Testis (tissue), 3 donors: Measurements from ENCODE around the gene ADI1. TPM values are rescaled to one million over a fixed set of nuclear protein-coding genes. Genes with fewer than 3 reads are reported as not detected.
"Not testable (repeated sequence)": the region's sequence is repeated elsewhere in the genome, so short reads cannot be mapped to it uniquely, and the experiment has no call there.

ENCODE experiments used
- DNase-seq: peaks from one replicate; pipeline ENCODE4 v3.0.0-alpha.2; 2019
- H3K27ac ChIP-seq, 2 donors: fragments of 200-600 bp; sonication (generic); one replicate each; pipeline ENCODE4 v1.5.1; 2019
- H3K27me3 ChIP-seq: fragments of 200-600 bp; sonication (generic); one replicate; pipeline ENCODE4 v1.5.1; 2019
- H3K36me3 ChIP-seq: fragments of 200-600 bp; sonication (generic); one replicate; pipeline ENCODE4 v1.5.1; 2017; ENCODE audit warnings: low read depth; ENCODE audit errors: missing control alignments
- H3K4me1 ChIP-seq: fragments of 200-600 bp; sonication (generic); one replicate; pipeline ENCODE4 v1.5.1; 2019
- H3K4me3 ChIP-seq, 2 donors: fragments of 200-600 bp; sonication (generic); one replicate each; pipeline ENCODE4 v1.5.1; 2017 to 2019
- H3K9me3 ChIP-seq: fragments of 200-600 bp; sonication (generic); one replicate; pipeline ENCODE4 v1.5.1; 2017
- POLR2A ChIP-seq: fragments of 450-650 bp; IDR thresholded peaks from one replicate; pipeline ENCODE4 v1.6.1; 2017; ENCODE audit warnings: antibody characterized with exemption, mild to moderate bottlenecking, moderate library complexity
- WGBS, 2 donors: methylation state at CpG; one replicate each; pipeline ENCODE4 v1.1.5; 2018; 5-methylcytosine and 5-hydroxymethylcytosine counted together
- intact Hi-C: fragments of 100-400 bp; cut with DNase I; formaldehyde crosslinking; loops from one replicate; pipeline ENCODE4 v1.15.1; 2023; ENCODE audit warnings: low total_unique reads
- polyA plus RNA-seq: library from polyadenylated mRNA; stranded (reverse); fragments of 350-450 nt; fragmentation: Illumina TruSeq; extraction: RNeasy Lipid Tissue Mini Kit (QIAGEN cat#74804); gene quantifications from one replicate; pipeline ENCODE4 v1.2.3, GENCODE V29; 2014; ENCODE audit warnings: low read depth, low replicate concordance; ENCODE audit not compliant: insufficient read depth
- total RNA-seq, 2 donors: library from RNA; depleted of rRNA; stranded (reverse); fragments of >200 nt; gene quantifications; one replicate each; pipeline ENCODE4 v1.2.3, GENCODE V29; 2016
- TF ChIP-seq, protein P1 (sequence below), 3 experiments: fragments of 450-650 bp in 2 of 3; fragments of 200-600 bp in 1 of 3; sonication (generic) in 1 of 3; IDR thresholded peaks; one replicate each; pipeline ENCODE4 v1.5.1; 2016 to 2019; ENCODE audit warnings: antibody characterized with exemption in 3 of 3, mild to moderate bottlenecking in 2 of 3, moderate library complexity in 1 of 3

The ADI1 gene
- total and polyA plus RNA-seq, 3 donors from 2014 or later = 41.1 to 52.5 (median 41.6) TPM

- Histone ChIP-seq H3K27ac (no peak overlapping the region), H3K4me1 (no peaks in the 10 kb centered on the region), H3K4me3 (no peak overlapping the region), H3K9me3 (no peaks in the 10 kb centered on the region), H3K27me3 (no peaks in the 10 kb centered on the region), H3K36me3 (no peaks in the 10 kb centered on the region)
- intact Hi-C loops = no loop called here
- WGBS, 2 donors = 86 to 94% methylated on average over 4 of the region's 4 CpGs
- DNase-seq = no peak
- TF ChIP-seq, protein P1, sequence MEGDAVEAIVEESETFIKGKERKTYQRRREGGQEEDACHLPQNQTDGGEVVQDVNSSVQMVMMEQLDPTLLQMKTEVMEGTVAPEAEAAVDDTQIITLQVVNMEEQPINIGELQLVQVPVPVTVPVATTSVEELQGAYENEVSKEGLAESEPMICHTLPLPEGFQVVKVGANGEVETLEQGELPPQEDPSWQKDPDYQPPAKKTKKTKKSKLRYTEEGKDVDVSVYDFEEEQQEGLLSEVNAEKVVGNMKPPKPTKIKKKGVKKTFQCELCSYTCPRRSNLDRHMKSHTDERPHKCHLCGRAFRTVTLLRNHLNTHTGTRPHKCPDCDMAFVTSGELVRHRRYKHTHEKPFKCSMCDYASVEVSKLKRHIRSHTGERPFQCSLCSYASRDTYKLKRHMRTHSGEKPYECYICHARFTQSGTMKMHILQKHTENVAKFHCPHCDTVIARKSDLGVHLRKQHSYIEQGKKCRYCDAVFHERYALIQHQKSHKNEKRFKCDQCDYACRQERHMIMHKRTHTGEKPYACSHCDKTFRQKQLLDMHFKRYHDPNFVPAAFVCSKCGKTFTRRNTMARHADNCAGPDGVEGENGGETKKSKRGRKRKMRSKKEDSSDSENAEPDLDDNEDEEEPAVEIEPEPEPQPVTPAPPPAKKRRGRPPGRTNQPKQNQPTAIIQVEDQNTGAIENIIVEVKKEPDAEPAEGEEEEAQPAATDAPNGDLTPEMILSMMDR (IDR thresholded peaks at IDR 0.05) = no peak
- no peak for TF ChIP-seq POLR2A
Observed at GRCh38 chr2:3451169-3451568, 68.2 kb downstream of the ADI1 start.

- no peak overlapping the region for H3K27ac ChIP-seq
- WGBS, 2 donors = 71 to 83% methylated on average over 9 to 16 of the region's 16 CpGs
- H3K36me3 ChIP-seq = no peaks in the 10 kb centered on the region
Observed at GRCh38 chr2:3450385-3451010, 68.8 kb downstream of the ADI1 start.

DNA sequence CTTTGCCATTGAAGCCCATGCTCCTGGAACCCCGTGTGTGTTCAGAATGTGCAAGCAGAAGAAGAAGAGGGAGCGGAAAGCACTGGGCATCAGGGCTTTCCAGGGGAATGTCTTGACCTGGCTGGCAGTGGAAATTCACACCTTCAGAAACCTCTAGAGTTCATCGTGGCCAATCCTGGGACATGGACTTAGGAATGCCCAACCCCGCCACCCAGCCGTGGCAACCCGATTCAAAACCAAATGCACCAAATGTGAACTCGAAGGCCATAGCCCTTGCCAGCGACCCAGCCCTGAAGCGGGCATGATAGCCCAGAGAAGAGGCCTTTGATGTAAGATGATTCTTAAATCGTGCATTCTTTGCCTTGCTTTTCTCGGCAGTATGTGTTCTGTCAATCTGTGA is 69.4 kb downstream of the ADI1 start:
- WGBS, 2 donors = 88 to 96% methylated on average over 11 of the region's 11 CpGs
- no peaks in the 10 kb centered on the region for H3K27me3 ChIP-seq
- TF ChIP-seq, protein P1 (IDR thresholded peaks at IDR 0.05) = no peak
- TF ChIP-seq POLR2A = no peak
- H3K36me3 ChIP-seq = no peaks in the 10 kb centered on the region
- H3K27ac ChIP-seq = no peak overlapping the region
- H3K4me3 ChIP-seq = no peak overlapping the region
- no peaks in the 10 kb centered on the region for H3K9me3 ChIP-seq
- intact Hi-C loops = no loop called here
- no peaks in the 10 kb centered on the region for H3K4me1 ChIP-seq
- DNase-seq = no peak

More at GRCh38 chr2:3450385-3451010, 68.8 kb downstream of the ADI1 start:
- no peak for DNase-seq
- Histone ChIP-seq H3K27me3 (no peaks in the 10 kb centered on the region), H3K9me3 (no peaks in the 10 kb centered on the region), H3K4me3 (no peak overlapping the region), H3K4me1 (no peaks in the 10 kb centered on the region)
- intact Hi-C loops = no loop called here
- TF ChIP-seq, protein P1 (IDR thresholded peaks at IDR 0.05) = no peak

- no peak overlapping the region for H3K27ac ChIP-seq
Observed at GRCh38 chr2:3449086-3449485, 70.2 kb downstream of the ADI1 start.

DNA sequence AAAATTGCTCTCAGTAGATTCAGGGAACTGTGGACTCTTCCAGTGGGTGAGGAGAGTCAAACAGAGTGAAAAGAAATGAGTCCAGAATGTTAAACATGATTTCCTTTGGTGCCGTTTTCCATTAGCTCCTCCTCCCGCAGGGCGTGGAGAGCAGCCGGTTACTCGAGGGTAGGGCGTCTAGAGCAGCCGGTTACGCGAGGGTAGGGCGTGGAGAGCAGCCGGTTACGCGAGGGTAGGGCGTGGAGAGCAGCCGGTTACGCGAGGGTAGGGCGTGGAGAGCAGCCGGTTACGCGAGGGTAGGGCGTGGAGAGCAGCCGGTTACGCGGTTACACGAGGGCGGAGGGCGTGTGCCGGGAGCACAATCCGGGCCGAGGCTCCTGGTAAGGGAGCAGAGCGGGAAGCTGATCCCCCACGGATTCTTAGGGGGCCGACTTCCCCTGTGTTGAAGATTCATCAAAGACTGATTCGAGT is 70.9 kb downstream of the ADI1 start:
- H3K9me3 ChIP-seq, H3K36me3 ChIP-seq, H3K27me3 ChIP-seq, H3K27ac ChIP-seq, DNase-seq, H3K4me1 ChIP-seq, intact Hi-C loops: not testable (repeated sequence)
- H3K4me3 ChIP-seq = peak overlapping the region in 1 of 2 donors; percentile 43
- 31 to 48% methylated on average over 35 of the region's 35 CpGs for WGBS, 2 donors

More at GRCh38 chr2:3449086-3449485, 70.2 kb downstream of the ADI1 start:
- no peaks in the 10 kb centered on the region for H3K9me3 ChIP-seq
- no peak for DNase-seq
- no peak for TF ChIP-seq POLR2A
- TF ChIP-seq, protein P1 (IDR thresholded peaks at IDR 0.05) = no peak
- no peaks in the 10 kb centered on the region for H3K4me1 ChIP-seq
- intact Hi-C loops = no loop called here
- peak overlapping the region in 1 of 2 donors; percentile 43 for H3K4me3 ChIP-seq
- H3K27me3 ChIP-seq = no peaks in the 10 kb centered on the region
- H3K36me3 ChIP-seq = no peaks in the 10 kb centered on the region
- WGBS, 2 donors = 58 to 67% methylated on average over 13 of the region's 13 CpGs
